ENCODE measurements around the gene SLF1.

DNA sequence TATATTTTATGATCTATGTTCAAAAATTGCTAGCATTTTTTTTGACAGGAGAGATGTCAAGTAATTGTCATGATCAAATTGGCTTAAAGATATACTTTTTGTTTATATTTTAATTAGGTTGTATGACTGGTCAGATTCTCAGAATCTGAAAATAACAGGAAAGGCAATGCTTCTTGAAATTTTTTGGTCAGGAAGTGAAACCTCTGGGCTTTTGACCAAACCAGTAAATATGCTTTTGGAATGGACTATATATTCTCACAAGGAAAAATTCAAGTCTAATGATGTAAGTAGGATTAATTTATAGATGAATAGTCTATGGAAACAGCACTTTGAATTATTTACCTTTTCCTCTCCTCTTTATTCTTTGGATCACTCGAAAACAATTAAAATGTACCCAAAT, 52.3 kb downstream of the SLF1 start:
- TF ChIP-seq, protein P1, sequence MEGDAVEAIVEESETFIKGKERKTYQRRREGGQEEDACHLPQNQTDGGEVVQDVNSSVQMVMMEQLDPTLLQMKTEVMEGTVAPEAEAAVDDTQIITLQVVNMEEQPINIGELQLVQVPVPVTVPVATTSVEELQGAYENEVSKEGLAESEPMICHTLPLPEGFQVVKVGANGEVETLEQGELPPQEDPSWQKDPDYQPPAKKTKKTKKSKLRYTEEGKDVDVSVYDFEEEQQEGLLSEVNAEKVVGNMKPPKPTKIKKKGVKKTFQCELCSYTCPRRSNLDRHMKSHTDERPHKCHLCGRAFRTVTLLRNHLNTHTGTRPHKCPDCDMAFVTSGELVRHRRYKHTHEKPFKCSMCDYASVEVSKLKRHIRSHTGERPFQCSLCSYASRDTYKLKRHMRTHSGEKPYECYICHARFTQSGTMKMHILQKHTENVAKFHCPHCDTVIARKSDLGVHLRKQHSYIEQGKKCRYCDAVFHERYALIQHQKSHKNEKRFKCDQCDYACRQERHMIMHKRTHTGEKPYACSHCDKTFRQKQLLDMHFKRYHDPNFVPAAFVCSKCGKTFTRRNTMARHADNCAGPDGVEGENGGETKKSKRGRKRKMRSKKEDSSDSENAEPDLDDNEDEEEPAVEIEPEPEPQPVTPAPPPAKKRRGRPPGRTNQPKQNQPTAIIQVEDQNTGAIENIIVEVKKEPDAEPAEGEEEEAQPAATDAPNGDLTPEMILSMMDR (IDR thresholded peaks at IDR 0.05), result no peak
- TF ChIP-seq POLR2A (IDR thresholded peaks at IDR 0.05), result no peak
- no peak for TF ChIP-seq POLR2AphosphoS5 (IDR thresholded peaks at IDR 0.05)
- no peak for TF ChIP-seq EP300 (IDR thresholded peaks at IDR 0.05; ENCODE audit: low read depth)
